NCI-H146 treated with DMSO at 0.1 percent for 48 hours (cell line): ENCODE results near the gene GPATCH2.
A peak's percentile ranks its signal among the peaks of the same experiment; 100 is the strongest.
"Not testable (repeated sequence)": the region's sequence is repeated elsewhere in the genome, so short reads cannot be mapped to it uniquely, and the experiment has no call there.

Experiments
- DNase-seq: peaks from one replicate; lab custom pipeline; 2025; ENCODE audit not compliant: unreplicated experiment; lab: John Stamatoyannopoulos, UW

GPATCH2 gene

DNA sequence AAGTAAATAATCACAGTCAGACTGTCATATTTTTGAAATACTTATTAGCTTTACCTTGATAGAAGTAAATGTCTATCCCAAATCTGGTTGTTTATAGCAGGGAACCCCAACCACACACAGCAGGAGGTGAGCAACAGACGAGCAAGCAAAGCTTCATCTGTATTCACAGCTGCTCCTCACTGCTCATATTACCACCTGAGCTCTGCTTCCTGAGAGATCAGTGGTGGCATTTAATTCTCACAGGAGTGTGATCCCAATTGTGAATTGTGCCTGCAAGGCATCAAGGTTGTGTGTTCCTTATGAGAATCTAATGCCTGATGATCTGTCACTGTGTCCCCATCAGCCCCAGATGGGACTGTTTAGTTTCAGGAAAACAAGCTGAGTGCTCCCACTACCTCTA is 104.3 kb downstream of the GPATCH2 start:
- DNase-seq = no peak

GRCh38 chr1:217525773-217526490 is 105.0 kb downstream of the GPATCH2 start:
- no peak for DNase-seq

DNA sequence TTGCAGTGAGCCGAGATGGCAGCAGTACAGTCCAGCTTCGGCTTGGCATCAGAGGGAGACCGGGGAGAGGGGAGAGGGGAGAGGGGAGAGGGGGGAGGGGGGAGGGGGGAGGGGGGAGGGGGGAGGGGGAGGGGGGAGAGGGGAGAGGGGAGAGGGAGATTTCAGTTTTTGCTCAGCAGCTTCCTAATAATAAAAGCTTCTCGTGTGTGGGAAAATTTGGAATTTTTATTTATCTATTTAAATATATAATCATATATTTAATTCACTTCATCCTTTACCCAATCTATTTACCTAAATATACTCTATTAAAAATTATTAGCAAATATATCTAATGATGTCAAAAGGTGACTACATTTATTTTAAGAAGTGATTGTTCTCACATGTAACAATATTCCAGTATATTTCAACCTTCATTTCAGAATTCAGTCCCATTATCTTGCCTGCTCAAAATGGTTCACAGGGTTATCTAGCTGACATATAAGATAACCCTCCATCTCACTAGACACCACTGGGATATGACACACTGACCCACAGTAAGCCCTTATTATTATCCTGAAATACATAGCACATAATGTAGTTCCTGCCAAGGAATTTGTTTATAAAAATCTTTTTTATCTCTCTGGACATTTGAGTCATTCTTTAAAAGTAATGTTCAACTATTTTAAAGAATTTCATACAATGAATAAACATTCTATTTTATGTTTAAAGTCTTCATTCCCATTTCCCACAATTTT is 105.9 kb downstream of the GPATCH2 start:
- no peak for DNase-seq

DNA sequence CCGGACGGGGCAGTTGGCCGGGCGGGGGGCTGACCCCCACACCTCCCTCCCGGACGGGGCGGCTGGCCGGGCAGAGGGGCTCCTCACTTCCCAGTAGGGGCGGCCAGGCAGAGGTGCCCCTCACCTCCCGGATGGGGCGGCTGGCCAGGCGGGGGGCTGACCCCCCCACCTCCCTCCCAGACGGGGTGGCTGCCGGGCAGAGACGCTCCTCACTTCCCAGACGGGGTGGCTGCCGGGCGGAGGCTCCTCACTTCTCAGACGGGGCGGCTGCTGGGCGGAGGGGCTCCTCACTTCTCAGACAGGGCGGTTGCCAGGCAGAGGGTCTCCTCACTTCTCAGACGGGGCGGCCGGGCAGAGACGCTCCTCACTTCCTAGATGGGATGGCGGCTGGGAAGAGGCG is 107.0 kb downstream of the GPATCH2 start:
- DNase-seq = not testable (repeated sequence)

- DNase-seq = no peak
Observed at GRCh38 chr1:217522277-217522676, 108.6 kb downstream of the GPATCH2 start.

GRCh38 chr1:217521317-217521716 is 109.6 kb downstream of the GPATCH2 start:
- no peak for DNase-seq

GRCh38 chr1:217506878-217507277 is 124.0 kb downstream of the GPATCH2 start:
- DNase-seq = peak; percentile 40

DNA sequence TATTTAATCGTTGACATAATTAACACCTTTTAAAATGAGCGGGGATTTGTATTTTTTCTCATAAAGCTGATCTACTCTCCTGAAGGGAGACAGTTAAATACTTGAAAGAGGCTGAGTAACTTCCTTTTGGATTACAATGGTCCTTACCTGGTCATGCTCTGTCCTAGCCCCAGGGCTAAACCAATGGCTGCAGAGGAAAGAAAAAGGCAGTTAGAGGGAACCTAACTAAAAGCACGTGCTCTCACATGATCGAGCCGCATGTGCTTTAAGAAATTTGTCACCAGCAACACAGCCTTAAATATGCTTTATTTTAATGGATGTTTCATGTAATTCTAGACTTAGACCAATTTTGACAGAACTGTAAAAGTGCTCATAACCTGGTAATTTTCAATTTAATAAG is 132.7 kb downstream of the GPATCH2 start:
- no peak for DNase-seq

GRCh38 chr1:217495249-217495648 is 135.6 kb downstream of the GPATCH2 start:
- no peak for DNase-seq

GRCh38 chr1:217494767-217495166 is 136.1 kb downstream of the GPATCH2 start:
- no peak for DNase-seq

- DNase-seq = peak; percentile 28
Observed at GRCh38 chr1:217493290-217493689, 137.6 kb downstream of the GPATCH2 start.

DNA sequence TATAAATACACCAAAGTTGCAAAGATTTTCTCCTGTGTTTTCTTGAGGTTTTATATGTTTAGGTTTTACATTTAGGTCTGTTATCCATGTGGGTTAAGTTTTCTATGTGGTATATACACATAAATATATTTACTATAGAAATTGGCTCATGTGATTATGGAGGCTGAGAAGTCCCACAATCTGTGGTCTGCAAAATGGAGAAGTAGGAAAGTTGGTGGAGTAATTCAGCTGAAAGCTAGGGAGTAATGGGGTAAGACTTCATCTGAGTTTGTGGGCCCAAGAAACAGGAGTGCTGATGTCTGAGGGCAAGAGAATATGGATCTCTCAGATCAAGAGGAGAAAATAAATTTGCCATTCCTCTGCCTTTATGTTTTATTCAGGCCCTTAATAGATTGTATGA is 146.0 kb downstream of the GPATCH2 start:
- DNase-seq = no peak

DNA sequence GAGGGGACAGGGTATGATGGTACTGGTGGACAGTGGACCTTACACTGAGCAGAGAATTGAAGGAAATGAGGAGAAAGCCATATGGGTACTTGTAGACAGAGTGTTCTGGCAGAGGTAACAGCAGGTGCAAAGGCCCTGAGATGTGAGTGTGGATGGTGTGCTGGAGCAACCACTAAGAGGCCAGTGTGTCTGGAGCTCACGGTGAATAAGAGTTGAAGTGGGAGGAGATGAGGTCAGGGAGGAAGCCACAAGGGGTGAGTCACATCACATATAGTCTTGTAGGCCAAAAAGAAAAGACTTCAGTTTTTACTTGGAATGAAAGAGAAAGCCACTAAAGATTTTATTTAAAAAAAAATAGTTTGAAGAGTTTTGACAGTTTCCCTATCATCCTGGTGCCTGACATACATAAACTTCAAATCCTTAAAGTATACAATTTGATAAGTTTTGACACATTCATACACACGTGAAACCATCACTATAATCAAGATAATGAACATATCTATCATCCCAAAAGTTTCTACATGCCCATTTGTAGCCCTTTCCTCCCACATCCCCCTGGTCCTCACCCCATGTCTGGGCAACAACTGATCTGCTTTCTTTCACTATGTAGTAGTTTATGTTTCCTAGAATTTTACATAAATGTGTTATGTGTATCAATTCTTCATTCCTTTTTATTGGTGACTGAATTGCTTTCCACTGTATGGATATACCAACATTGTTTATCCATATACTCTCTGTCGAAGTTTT is 148.4 kb downstream of the GPATCH2 start:
- DNase-seq = no peak

GRCh38 chr1:217478450-217478849 is 152.4 kb downstream of the GPATCH2 start:
- DNase-seq = no peak

GRCh38 chr1:217472915-217473314 is 158.0 kb downstream of the GPATCH2 start:
- DNase-seq = no peak

- peak; percentile 22 for DNase-seq
Observed at GRCh38 chr1:217471403-217471802, 159.5 kb downstream of the GPATCH2 start.

DNA sequence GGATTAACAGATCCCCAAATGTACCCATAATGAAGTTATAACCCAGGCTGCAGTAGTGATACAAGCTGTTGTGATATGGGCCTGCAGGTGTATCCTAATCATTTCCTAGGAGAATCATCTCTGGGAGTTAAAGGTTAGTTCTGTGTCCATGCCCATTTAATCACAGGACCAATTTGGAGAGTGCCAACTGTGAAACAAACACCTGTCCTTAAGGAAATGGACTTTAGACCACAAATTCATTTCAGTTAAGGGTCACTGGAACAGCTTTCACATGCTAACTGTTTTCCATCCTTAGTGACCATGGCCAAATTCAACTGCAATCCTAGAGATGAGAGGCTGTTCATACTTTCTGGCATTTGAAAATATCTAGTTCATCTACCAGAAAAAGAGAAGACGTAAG is 160.9 kb downstream of the GPATCH2 start:
- peak; percentile 82 for DNase-seq

GRCh38 chr1:217465102-217465501 is 165.8 kb downstream of the GPATCH2 start:
- DNase-seq = no peak

GRCh38 chr1:217462666-217463065 is 168.2 kb downstream of the GPATCH2 start:
- no peak for DNase-seq

DNA sequence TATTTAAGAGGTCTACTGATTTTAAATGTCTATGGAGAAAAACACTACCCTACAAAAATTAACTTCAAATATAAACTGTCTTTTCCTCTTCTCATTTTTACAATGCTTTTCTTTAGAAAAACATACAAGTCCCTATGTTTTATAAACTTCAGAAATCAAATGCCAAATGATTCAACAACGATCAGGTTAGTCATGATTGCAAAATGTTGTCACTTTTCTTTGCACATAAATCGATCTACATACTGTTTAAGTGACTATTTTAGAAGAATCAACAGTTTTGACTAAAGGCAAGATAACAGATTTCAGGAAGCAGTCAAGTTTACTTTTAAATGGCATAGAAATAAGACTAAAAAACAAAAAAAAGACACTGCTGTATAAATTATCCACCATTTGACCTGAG is 168.7 kb downstream of the GPATCH2 start:
- DNase-seq = no peak

- no peak for DNase-seq
Observed at GRCh38 chr1:217457016-217457415, 173.9 kb downstream of the GPATCH2 start.

- DNase-seq = no peak
Observed at GRCh38 chr1:217456261-217456660, 174.6 kb downstream of the GPATCH2 start.
